ENCODE measurements around the gene AMER2.

AMER2 gene

GRCh38 chr13:25171517-25172302 lies at the start of gene AMER2:
TSS of gene AMER2 (minus strand) at chr13:25172288. CDS start at chr13:25171619, 669 bp downstream.
- no peak for DNase-seq (ENCODE audit: low read depth in 2 of 2)

GRCh38 chr13:25218019-25218418 lies 45.9 kb upstream of the AMER2 start:
- DNase-seq (ENCODE audit: low read depth in 2 of 2): no peak

GRCh38 chr13:25217023-25217885 lies 45.2 kb upstream of the AMER2 start:
- no peak for DNase-seq (ENCODE audit: low read depth in 2 of 2)

- no peak for DNase-seq (ENCODE audit: low read depth in 2 of 2)
Measured at GRCh38 chr13:25215253-25215575, 43.1 kb upstream of the AMER2 start.

- no peak for DNase-seq (ENCODE audit: low read depth in 2 of 2)
Measured at GRCh38 chr13:25214491-25215252, 42.6 kb upstream of the AMER2 start.

GRCh38 chr13:25213715-25214114 lies 41.6 kb upstream of the AMER2 start:
- DNase-seq (ENCODE audit: low read depth in 2 of 2): no peak

GRCh38 chr13:25210842-25211569 lies 38.9 kb upstream of the AMER2 start:
- no peak for DNase-seq (ENCODE audit: low read depth in 2 of 2)

- no peak for DNase-seq (ENCODE audit: low read depth in 2 of 2)
Measured at GRCh38 chr13:25207291-25207810, 35.3 kb upstream of the AMER2 start.

GRCh38 chr13:25204863-25205262 lies 32.8 kb upstream of the AMER2 start:
- DNase-seq (ENCODE audit: low read depth in 2 of 2): no peak

GRCh38 chr13:25203127-25203740 lies 31.1 kb upstream of the AMER2 start:
- DNase-seq (ENCODE audit: low read depth in 2 of 2): no peak

- no peak for DNase-seq (ENCODE audit: low read depth in 2 of 2)
Measured at GRCh38 chr13:25200783-25201182, 28.7 kb upstream of the AMER2 start.

- DNase-seq (ENCODE audit: low read depth in 2 of 2): no peak
Measured at GRCh38 chr13:25198647-25199046, 26.6 kb upstream of the AMER2 start.

- DNase-seq (ENCODE audit: low read depth in 2 of 2): no peak
Measured at GRCh38 chr13:25196971-25197370, 24.9 kb upstream of the AMER2 start.

GRCh38 chr13:25192936-25193335 lies 20.8 kb upstream of the AMER2 start:
- no peak for DNase-seq (ENCODE audit: low read depth in 2 of 2)

GRCh38 chr13:25192489-25192888 lies 20.4 kb upstream of the AMER2 start:
- no peak for DNase-seq (ENCODE audit: low read depth in 2 of 2)

GRCh38 chr13:25192052-25192451 lies 20.0 kb upstream of the AMER2 start:
- no peak for DNase-seq (ENCODE audit: low read depth in 2 of 2)

GRCh38 chr13:25190771-25191170 lies 18.7 kb upstream of the AMER2 start:
- DNase-seq (ENCODE audit: low read depth in 2 of 2): no peak

- DNase-seq (ENCODE audit: low read depth in 2 of 2): no peak
Measured at GRCh38 chr13:25190256-25190655, 18.2 kb upstream of the AMER2 start.

- DNase-seq (ENCODE audit: low read depth in 2 of 2): no peak
Measured at GRCh38 chr13:25187596-25187995, 15.5 kb upstream of the AMER2 start.

- no peak for DNase-seq (ENCODE audit: low read depth in 2 of 2)
Measured at GRCh38 chr13:25186187-25186586, 14.1 kb upstream of the AMER2 start.

GRCh38 chr13:25181597-25181996 lies 9.5 kb upstream of the AMER2 start:
- no peak for DNase-seq (ENCODE audit: low read depth in 2 of 2)
